Esophagus squamous epithelium (tissue), 4 donors: ENCODE measurements around the gene SH3TC1.

Experiments
- CTCF ChIP-seq, 6 experiments: fragments of 450-650 bp in 4 of 6; fragments of 200-600 bp in 2 of 6; sonication (generic) in 2 of 6; IDR thresholded peaks; one replicate each; pipeline ENCODE4 v1.5.1; 2016 to 2019; ENCODE audit warnings: antibody characterized with exemption in 6 of 6, mild to moderate bottlenecking in 4 of 6, moderate library complexity in 4 of 6
- POLR2A ChIP-seq, 4 donors: fragments of 450-650 bp; IDR thresholded peaks; one replicate each; pipeline ENCODE4 v1.6.1; 2017; ENCODE audit warnings: antibody characterized with exemption in 4 of 4, mild to moderate bottlenecking in 4 of 4, moderate library complexity in 3 of 4

DNA sequence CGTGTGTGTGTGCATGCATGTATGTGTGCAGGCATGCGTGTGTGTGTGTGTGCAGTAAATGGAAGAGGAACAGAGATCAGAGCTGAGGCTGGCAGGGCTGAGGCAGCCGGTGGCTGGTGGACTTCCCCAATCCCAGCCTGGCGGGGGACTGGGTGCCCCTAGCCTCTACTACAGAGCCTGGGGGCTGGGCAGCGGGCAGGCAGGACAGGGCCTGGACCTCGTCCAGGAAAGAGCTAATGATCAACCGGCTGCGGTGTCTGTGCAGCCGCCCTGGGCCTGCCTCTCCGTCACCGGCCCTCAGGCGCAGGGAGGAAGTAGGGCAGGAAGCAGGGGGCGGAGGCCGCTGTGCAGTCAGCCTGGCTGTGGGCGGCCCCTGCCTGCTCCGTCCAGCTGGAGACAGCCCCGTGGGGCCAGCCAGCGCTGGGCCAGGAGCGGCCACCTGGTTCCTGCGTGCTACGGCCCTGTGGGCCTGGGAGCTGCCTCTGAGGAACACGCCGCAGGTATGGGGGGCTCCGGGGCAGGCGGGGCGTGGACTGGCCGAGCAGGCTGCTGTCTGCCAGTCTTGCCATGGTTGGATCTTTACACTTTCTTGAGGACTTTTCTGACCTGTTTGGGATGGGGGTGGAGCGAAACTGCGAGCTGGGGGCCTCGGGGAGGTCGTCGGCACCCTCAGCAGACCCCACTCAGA is at the start of gene SH3TC1:
- peak in 1 of 6 experiments; percentile 12 for TF ChIP-seq CTCF (IDR thresholded peaks at IDR 0.05)
- TF ChIP-seq POLR2A (IDR thresholded peaks at IDR 0.05): peak in 3 of 4 donors; percentile 76 to 92 (median 80)
